GM23338 (cell line): ENCODE data around the gene TENT4B. TPM values are rescaled to one million over a fixed set of nuclear protein-coding genes. Genes with fewer than 3 reads are reported as not detected.

ENCODE experiments used
- ATAC-seq: fragments of 200-7000 bp; cut with Tn5 transposase; 3 replicates; pipeline ENCODE4 v1.9.1; 2020
- DNase-seq: peaks from one replicate; pipeline ENCODE4 v3.0.0-alpha.2; 2015; ENCODE audit warnings: low spot score
- H2AFZ ChIP-seq: fragments of 200-600 bp; sonication (generic); 2 replicates; pipeline ENCODE4 v1.8.0; 2016; ENCODE audit warnings: antibody characterized with exemption, mild to moderate bottlenecking, moderate library complexity
- H3F3A ChIP-seq: fragments of 200-600 bp; sonication (generic); replicated peaks from 2 replicates; pipeline ENCODE4 v1.8.0; 2017; ENCODE audit warnings: antibody characterized with exemption, mixed run types, low read depth
- H3K27ac ChIP-seq: fragments of 200-600 bp; sonication (generic); 2 replicates; pipeline ENCODE4 v1.6.1; 2016; ENCODE audit warnings: low read depth
- H3K27me3 ChIP-seq: fragments of 200-600 bp; sonication (generic); 2 replicates; pipeline ENCODE4 v1.8.0; 2016; ENCODE audit warnings: mild to moderate bottlenecking, mixed run types, moderate library complexity; ENCODE audit not compliant: insufficient read depth
- H3K36me3 ChIP-seq: fragments of 200-600 bp; sonication (generic); 2 replicates; pipeline ENCODE4 v1.8.0; 2016; ENCODE audit warnings: mild to moderate bottlenecking; ENCODE audit not compliant: insufficient read depth
- H3K4me1 ChIP-seq: fragments of 200-600 bp; sonication (generic); 2 replicates; pipeline ENCODE4 v1.8.0; 2016; ENCODE audit warnings: mild to moderate bottlenecking, moderate library complexity; ENCODE audit not compliant: insufficient read depth
- H3K4me2 ChIP-seq: fragments of 200-600 bp; sonication (generic); 2 replicates; pipeline ENCODE4 v1.7.1; 2017; ENCODE audit warnings: mixed run types
- H3K4me3 ChIP-seq: fragments of 200-600 bp; sonication (generic); 2 replicates; pipeline ENCODE4 v1.6.1; 2016; ENCODE audit warnings: mixed run types
- H3K79me2 ChIP-seq: fragments of 200-600 bp; sonication (generic); replicated peaks from 2 replicates; pipeline ENCODE4 v1.8.0; 2017; ENCODE audit warnings: mild to moderate bottlenecking; ENCODE audit not compliant: insufficient read depth
- H3K9me2 ChIP-seq: fragments of 200-600 bp; sonication (generic); 2 replicates; pipeline ENCODE4 v1.8.0; 2017; ENCODE audit not compliant: insufficient read depth
- H4K20me1 ChIP-seq: fragments of 200-600 bp; sonication (generic); replicated peaks from 2 replicates; pipeline ENCODE4 v1.8.0; 2017; ENCODE audit warnings: mild to moderate bottlenecking; ENCODE audit not compliant: insufficient read depth
- H3K27ac Mint-ChIP-seq: 2 replicates; pipeline ENCODE4 v1.8.0; 2020; ENCODE audit warnings: inconsistent platforms, mild to moderate bottlenecking, moderate library complexity, mixed read lengths
- H3K27me3 Mint-ChIP-seq: 3 replicates; pipeline ENCODE4 v1.8.0; 2022; ENCODE audit warnings: low read depth, mild to moderate bottlenecking, moderate library complexity, mixed read lengths, inconsistent platforms; ENCODE audit not compliant: insufficient read depth, poor library complexity
- H3K36me3 Mint-ChIP-seq: 3 replicates; pipeline ENCODE4 v1.8.0; 2021; ENCODE audit warnings: low read depth, mild to moderate bottlenecking, inconsistent platforms, moderate library complexity, mixed read lengths
- H3K4me1 Mint-ChIP-seq: 3 replicates; pipeline ENCODE4 v1.8.0; 2020; ENCODE audit warnings: mild to moderate bottlenecking, inconsistent platforms, mixed read lengths
- H3K4me3 Mint-ChIP-seq: 3 replicates; pipeline ENCODE4 v1.8.0; 2021; ENCODE audit warnings: moderate library complexity, mild to moderate bottlenecking, inconsistent platforms, mixed read lengths
- H3K9me3 Mint-ChIP-seq: 3 replicates; pipeline ENCODE4 v1.8.0; 2020; ENCODE audit warnings: moderate library complexity, mild to moderate bottlenecking, inconsistent platforms, mixed read lengths
- CREB1 ChIP-seq: fragments of 250-450 bp; sonication (Bioruptor Pico); IDR thresholded peaks from 2 replicates; pipeline ENCODE4 v1.5.0; 2020; ENCODE audit warnings: low read depth, mild to moderate bottlenecking, moderate library complexity
- EZH2 ChIP-seq: fragments of 200-600 bp; sonication (generic); IDR thresholded peaks from one replicate; pipeline ENCODE4 v1.8.0; 2017; ENCODE audit warnings: antibody characterized with exemption, mild to moderate bottlenecking, low read depth; ENCODE audit not compliant: unreplicated experiment
- JUNB ChIP-seq: IDR thresholded peaks from one replicate; pipeline ENCODE4 v1.6.1; 2016; ENCODE audit warnings: antibody characterized with exemption; ENCODE audit not compliant: unreplicated experiment
- POLR2AphosphoS5 ChIP-seq: IDR thresholded peaks from 2 replicates; pipeline ENCODE4 v1.6.1; 2016; ENCODE audit warnings: antibody characterized with exemption, low read depth
- REST ChIP-seq: IDR thresholded peaks from one replicate; pipeline ENCODE4 v1.6.1; 2018; ENCODE audit warnings: antibody characterized with exemption; ENCODE audit not compliant: unreplicated experiment
- STAT1 ChIP-seq: IDR thresholded peaks from one replicate; pipeline ENCODE4 v1.6.1; 2016; ENCODE audit warnings: antibody characterized with exemption; ENCODE audit not compliant: unreplicated experiment
- ZNF114 ChIP-seq: fragments of 250-450 bp; sonication (Bioruptor Pico); IDR thresholded peaks from 2 replicates; pipeline ENCODE4 v1.5.0; 2020; ENCODE audit warnings: mild to moderate bottlenecking, moderate library complexity
- ZNF331 ChIP-seq: fragments of 250-450 bp; sonication (Bioruptor Pico); IDR thresholded peaks from 2 replicates; pipeline ENCODE4 v1.5.0; 2020; ENCODE audit warnings: low read depth, mild to moderate bottlenecking, moderate library complexity
- ZNF462 ChIP-seq: fragments of 250-450 bp; sonication (Bioruptor Pico); IDR thresholded peaks from 2 replicates; pipeline ENCODE4 v1.5.0; 2020; ENCODE audit warnings: mild to moderate bottlenecking, moderate library complexity
- polyA plus RNA-seq: library from polyadenylated mRNA; unstranded; fragments of >200 nt; fragmentation: Nextera tagmentation; extraction: Ambion mirVana; gene quantifications from 2 replicates; pipeline ENCODE4 v1.2.1, GENCODE V29; 2016
- total RNA-seq: library from RNA; depleted of rRNA; stranded (reverse); fragments of >200 nt; shearing (Covaris generic); gene quantifications from 2 replicates; pipeline ENCODE4 v1.2.3, GENCODE V29; 2014
- TF ChIP-seq, protein P1 (sequence below): IDR thresholded peaks from 2 replicates; pipeline ENCODE4 v1.6.1; 2016; ENCODE audit warnings: antibody characterized with exemption

Gene TENT4B
- total and polyA plus RNA-seq, 2 experiments from 2014 or later: 17.6 to 21.3 TPM

DNA sequence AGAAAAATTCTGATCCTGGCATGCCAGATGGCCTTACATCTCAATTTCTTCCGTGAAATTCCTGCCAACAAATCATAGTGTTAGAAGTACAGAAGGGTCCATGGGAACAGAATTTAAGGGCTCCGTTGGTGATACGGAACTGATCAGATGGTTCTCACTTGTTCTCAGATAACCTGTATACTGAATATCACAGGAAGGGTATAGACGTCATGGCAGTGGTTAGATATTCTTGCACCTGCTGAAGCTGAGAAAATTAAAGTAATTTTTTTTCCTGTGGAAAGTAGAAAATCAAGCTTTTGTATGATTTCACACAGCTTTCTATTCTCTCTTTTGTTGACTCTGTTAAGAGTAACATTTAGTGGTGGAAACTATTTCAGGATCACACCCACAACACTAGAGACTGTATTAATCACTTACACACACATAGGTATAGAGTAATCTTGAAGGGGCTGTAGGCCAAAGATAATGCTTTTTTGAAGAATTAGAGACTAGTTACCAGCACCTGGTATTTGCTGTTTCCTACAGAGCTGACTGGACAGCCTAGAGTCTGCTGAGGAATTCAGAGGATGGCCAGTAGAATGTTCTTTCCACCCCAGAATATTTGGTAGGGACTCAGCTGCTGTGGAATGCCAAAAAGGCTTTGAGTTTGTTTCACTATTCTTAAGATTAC is 7.5 kb downstream of the TENT4B start:
- no peak for TF ChIP-seq REST
- no peak for TF ChIP-seq JUNB
- no peak for TF ChIP-seq ZNF114 (CRISPR knock-in tag)
- TF ChIP-seq ZNF331 (CRISPR knock-in tag): no peak
- no peak for TF ChIP-seq EZH2
- no peak for TF ChIP-seq POLR2AphosphoS5
- no peak for TF ChIP-seq CREB1 (CRISPR knock-in tag)
- no peak for TF ChIP-seq ZNF462 (CRISPR knock-in tag)
- TF ChIP-seq, protein P1, sequence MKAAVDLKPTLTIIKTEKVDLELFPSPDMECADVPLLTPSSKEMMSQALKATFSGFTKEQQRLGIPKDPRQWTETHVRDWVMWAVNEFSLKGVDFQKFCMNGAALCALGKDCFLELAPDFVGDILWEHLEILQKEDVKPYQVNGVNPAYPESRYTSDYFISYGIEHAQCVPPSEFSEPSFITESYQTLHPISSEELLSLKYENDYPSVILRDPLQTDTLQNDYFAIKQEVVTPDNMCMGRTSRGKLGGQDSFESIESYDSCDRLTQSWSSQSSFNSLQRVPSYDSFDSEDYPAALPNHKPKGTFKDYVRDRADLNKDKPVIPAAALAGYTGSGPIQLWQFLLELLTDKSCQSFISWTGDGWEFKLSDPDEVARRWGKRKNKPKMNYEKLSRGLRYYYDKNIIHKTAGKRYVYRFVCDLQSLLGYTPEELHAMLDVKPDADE: no peak
- TF ChIP-seq STAT1: no peak
- Mint-ChIP-seq H3K9me3 (no peaks in the 10 kb centered on the region), H3K27ac (no peak overlapping the region), H3K27me3 (no peaks in the 10 kb centered on the region), H3K4me1 (peaks cover 4% of the 10 kb centered on the region; the same call in 2 of the 3 replicates), H3K36me3 (no peaks in the 10 kb centered on the region), H3K4me3 (no peak overlapping the region)
- no peaks in the 10 kb centered on the region for H3F3A ChIP-seq
- no peaks in the 10 kb centered on the region for H3K36me3 ChIP-seq
- H3K27me3 ChIP-seq: no peaks in the 10 kb centered on the region
- no peak for ATAC-seq
- no peak overlapping the region for H3K4me3 ChIP-seq
- no peak overlapping the region for H3K4me2 ChIP-seq
- H4K20me1 ChIP-seq: peaks cover 45% of the 10 kb centered on the region
- no peak overlapping the region for H2AFZ ChIP-seq
- H3K4me1 ChIP-seq: peaks cover 4% of the 10 kb centered on the region
- DNase-seq: no peak
- peaks cover 100% of the 10 kb centered on the region for H3K79me2 ChIP-seq
- H3K9me2 ChIP-seq: no peaks in the 10 kb centered on the region
- H3K27ac ChIP-seq: no peak overlapping the region
